K562 (cell line): ENCODE measurements around the gene PPP1R15A. TPM values are rescaled to one million over a fixed set of nuclear protein-coding genes. Genes with fewer than 3 reads are reported as not detected.
A peak's percentile ranks its signal among the peaks of the same experiment; 100 is the strongest.

Source experiments
- ARID2 ChIP-seq: fragments of 450-650 bp; IDR thresholded peaks from 2 replicates; pipeline ENCODE4 v1.6.1; 2017; ENCODE audit warnings: antibody characterized with exemption, mild to moderate bottlenecking
- ATF7 ChIP-seq: fragments of 450-650 bp; IDR thresholded peaks from 2 replicates; pipeline ENCODE4 v1.7.1; 2014; ENCODE audit warnings: mild to moderate bottlenecking, moderate library complexity
- EP300 ChIP-seq: IDR thresholded peaks from 2 replicates; pipeline ENCODE4 v1.6.1; 2012; ENCODE audit warnings: low read length, improper control_type of control experiment
- GTF2F1 ChIP-seq: IDR thresholded peaks from 2 replicates; pipeline ENCODE4 v1.6.1; 2011; ENCODE audit warnings: low read depth, low read length, improper control_type of control experiment
- LCOR ChIP-seq: sonication (generic); formaldehyde crosslinking; IDR thresholded peaks from 2 replicates; pipeline ENCODE4 v1.8.0; 2022; ENCODE audit warnings: mild to moderate bottlenecking, missing genetic modification reagents
- MYC ChIP-seq, 2 experiments: fragments of 250-450 bp in 1 of 2; sonication (Bioruptor Pico) in 1 of 2; IDR thresholded peaks; 2 replicates each; pipeline versions ENCODE4 v1.5.1 to v1.6.1; 2012 to 2021; ENCODE audit warnings: low read depth in 2 of 2, borderline replicate concordance in 1 of 2, improper control_type of control experiment in 1 of 2, low read length in 1 of 2, mild to moderate bottlenecking in 1 of 2, moderate library complexity in 1 of 2
- NFXL1 ChIP-seq: fragments of 450-650 bp; formaldehyde crosslinking; IDR thresholded peaks from 2 replicates; pipeline ENCODE4 v1.4.0; 2021; ENCODE audit warnings: mild to moderate bottlenecking
- NONO ChIP-seq, 2 experiments: fragments of 200-400 bp in 1 of 2; fragments of 450-650 bp in 1 of 2; formaldehyde crosslinking in 1 of 2; IDR thresholded peaks; 2 replicates each; pipeline ENCODE4 v1.6.1; 2017; ENCODE audit warnings: low read depth in 2 of 2, mild to moderate bottlenecking in 2 of 2, moderate library complexity in 2 of 2, low read length in 1 of 2
- NR1H2 ChIP-seq: sonication (generic); formaldehyde crosslinking; IDR thresholded peaks from 2 replicates; pipeline ENCODE4 v1.4.0; 2020; ENCODE audit warnings: mild to moderate bottlenecking, missing genetic modification reagents
- THRAP3 ChIP-seq: fragments of 450-650 bp; IDR thresholded peaks from 2 replicates; pipeline ENCODE4 v1.6.1; 2016; ENCODE audit warnings: mild to moderate bottlenecking, inconsistent platforms, borderline replicate concordance
- ZBTB12 ChIP-seq: fragments of 250-450 bp; sonication (Bioruptor Pico); IDR thresholded peaks from 2 replicates; pipeline ENCODE4 v1.4.0; 2020
- ZNF41 ChIP-seq: fragments of 250-450 bp; sonication (Bioruptor Pico); conservative IDR thresholded peaks from 2 replicates; pipeline ENCODE4 v1.4.0; 2020; ENCODE audit warnings: mild to moderate bottlenecking
- polyA plus RNA-seq, 8 experiments: library from polyadenylated mRNA; depleted of rRNA in 4 of 8; stranded (reverse) in 5 of 8; unstranded in 3 of 8; fragments of >200 nt; fragmentation: Nextera tagmentation in 2 of 8; fragmentation: Illumina TruSeq in 1 of 8; extraction: Ambion mirVana in 2 of 8; extraction: Trizol in 1 of 8; gene quantifications; 2 replicates each; pipeline versions ENCODE4 v1.2.1 to v1.2.3, GENCODE V29; 2011 to 2014; ENCODE audit warnings: inconsistent platforms in 1 of 8, missing spikeins in 1 of 8
- total RNA-seq, 7 experiments: library from RNA; depleted of rRNA in 6 of 7; stranded (reverse); fragments of >200 nt in 6 of 7; fragmentation: Illumina TruSeq in 2 of 7; extraction: Trizol in 2 of 7; gene quantifications; 2 replicates each; pipeline versions ENCODE4 v1.2.1 to v1.2.3, GENCODE V29; 2011 to 2021; ENCODE audit warnings: low replicate concordance in 1 of 7
- TF ChIP-seq, protein P1 (sequence below): fragments of 450-650 bp; IDR thresholded peaks from 2 replicates; pipeline ENCODE4 v1.6.1; 2016; ENCODE audit warnings: mild to moderate bottlenecking, moderate library complexity
- TF ChIP-seq, protein P2 (sequence below): sonication (generic); formaldehyde crosslinking; IDR thresholded peaks from 2 replicates; pipeline ENCODE4 v1.5.0; 2020; ENCODE audit warnings: missing genetic modification reagents

The PPP1R15A gene
- total and polyA plus RNA-seq, 9 of the 15 experiments (the other 6 are each of a cell fraction or from before 2014, with no cell fraction given), result 0.42 to 73.7 (median 44.0) TPM

DNA sequence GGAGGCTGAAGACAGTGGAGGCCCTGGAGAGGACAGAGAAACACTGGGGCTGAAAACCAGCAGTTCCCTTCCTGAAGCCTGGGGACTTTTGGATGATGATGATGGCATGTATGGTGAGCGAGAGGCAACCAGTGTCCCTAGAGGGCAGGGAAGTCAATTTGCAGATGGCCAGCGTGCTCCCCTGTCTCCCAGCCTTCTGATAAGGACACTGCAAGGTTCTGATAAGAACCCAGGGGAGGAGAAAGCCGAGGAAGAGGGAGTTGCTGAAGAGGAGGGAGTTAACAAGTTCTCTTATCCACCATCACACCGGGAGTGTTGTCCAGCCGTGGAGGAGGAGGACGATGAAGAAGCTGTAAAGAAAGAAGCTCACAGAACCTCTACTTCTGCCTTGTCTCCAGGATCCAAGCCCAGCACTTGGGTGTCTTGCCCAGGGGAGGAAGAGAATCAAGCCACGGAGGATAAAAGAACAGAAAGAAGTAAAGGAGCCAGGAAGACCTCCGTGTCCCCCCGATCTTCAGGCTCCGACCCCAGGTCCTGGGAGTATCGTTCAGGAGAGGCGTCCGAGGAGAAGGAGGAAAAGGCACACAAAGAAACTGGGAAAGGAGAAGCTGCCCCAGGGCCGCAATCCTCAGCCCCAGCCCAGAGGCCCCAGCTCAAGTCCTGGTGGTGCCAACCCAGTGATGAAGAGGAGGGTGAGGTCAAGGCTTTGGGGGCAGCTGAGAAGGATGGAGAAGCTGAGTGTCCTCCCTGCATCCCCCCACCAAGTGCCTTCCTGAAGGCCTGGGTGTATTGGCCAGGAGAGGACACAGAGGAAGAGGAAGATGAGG lies 1.5 kb downstream of the PPP1R15A start (continued):
- TF ChIP-seq, protein P1, sequence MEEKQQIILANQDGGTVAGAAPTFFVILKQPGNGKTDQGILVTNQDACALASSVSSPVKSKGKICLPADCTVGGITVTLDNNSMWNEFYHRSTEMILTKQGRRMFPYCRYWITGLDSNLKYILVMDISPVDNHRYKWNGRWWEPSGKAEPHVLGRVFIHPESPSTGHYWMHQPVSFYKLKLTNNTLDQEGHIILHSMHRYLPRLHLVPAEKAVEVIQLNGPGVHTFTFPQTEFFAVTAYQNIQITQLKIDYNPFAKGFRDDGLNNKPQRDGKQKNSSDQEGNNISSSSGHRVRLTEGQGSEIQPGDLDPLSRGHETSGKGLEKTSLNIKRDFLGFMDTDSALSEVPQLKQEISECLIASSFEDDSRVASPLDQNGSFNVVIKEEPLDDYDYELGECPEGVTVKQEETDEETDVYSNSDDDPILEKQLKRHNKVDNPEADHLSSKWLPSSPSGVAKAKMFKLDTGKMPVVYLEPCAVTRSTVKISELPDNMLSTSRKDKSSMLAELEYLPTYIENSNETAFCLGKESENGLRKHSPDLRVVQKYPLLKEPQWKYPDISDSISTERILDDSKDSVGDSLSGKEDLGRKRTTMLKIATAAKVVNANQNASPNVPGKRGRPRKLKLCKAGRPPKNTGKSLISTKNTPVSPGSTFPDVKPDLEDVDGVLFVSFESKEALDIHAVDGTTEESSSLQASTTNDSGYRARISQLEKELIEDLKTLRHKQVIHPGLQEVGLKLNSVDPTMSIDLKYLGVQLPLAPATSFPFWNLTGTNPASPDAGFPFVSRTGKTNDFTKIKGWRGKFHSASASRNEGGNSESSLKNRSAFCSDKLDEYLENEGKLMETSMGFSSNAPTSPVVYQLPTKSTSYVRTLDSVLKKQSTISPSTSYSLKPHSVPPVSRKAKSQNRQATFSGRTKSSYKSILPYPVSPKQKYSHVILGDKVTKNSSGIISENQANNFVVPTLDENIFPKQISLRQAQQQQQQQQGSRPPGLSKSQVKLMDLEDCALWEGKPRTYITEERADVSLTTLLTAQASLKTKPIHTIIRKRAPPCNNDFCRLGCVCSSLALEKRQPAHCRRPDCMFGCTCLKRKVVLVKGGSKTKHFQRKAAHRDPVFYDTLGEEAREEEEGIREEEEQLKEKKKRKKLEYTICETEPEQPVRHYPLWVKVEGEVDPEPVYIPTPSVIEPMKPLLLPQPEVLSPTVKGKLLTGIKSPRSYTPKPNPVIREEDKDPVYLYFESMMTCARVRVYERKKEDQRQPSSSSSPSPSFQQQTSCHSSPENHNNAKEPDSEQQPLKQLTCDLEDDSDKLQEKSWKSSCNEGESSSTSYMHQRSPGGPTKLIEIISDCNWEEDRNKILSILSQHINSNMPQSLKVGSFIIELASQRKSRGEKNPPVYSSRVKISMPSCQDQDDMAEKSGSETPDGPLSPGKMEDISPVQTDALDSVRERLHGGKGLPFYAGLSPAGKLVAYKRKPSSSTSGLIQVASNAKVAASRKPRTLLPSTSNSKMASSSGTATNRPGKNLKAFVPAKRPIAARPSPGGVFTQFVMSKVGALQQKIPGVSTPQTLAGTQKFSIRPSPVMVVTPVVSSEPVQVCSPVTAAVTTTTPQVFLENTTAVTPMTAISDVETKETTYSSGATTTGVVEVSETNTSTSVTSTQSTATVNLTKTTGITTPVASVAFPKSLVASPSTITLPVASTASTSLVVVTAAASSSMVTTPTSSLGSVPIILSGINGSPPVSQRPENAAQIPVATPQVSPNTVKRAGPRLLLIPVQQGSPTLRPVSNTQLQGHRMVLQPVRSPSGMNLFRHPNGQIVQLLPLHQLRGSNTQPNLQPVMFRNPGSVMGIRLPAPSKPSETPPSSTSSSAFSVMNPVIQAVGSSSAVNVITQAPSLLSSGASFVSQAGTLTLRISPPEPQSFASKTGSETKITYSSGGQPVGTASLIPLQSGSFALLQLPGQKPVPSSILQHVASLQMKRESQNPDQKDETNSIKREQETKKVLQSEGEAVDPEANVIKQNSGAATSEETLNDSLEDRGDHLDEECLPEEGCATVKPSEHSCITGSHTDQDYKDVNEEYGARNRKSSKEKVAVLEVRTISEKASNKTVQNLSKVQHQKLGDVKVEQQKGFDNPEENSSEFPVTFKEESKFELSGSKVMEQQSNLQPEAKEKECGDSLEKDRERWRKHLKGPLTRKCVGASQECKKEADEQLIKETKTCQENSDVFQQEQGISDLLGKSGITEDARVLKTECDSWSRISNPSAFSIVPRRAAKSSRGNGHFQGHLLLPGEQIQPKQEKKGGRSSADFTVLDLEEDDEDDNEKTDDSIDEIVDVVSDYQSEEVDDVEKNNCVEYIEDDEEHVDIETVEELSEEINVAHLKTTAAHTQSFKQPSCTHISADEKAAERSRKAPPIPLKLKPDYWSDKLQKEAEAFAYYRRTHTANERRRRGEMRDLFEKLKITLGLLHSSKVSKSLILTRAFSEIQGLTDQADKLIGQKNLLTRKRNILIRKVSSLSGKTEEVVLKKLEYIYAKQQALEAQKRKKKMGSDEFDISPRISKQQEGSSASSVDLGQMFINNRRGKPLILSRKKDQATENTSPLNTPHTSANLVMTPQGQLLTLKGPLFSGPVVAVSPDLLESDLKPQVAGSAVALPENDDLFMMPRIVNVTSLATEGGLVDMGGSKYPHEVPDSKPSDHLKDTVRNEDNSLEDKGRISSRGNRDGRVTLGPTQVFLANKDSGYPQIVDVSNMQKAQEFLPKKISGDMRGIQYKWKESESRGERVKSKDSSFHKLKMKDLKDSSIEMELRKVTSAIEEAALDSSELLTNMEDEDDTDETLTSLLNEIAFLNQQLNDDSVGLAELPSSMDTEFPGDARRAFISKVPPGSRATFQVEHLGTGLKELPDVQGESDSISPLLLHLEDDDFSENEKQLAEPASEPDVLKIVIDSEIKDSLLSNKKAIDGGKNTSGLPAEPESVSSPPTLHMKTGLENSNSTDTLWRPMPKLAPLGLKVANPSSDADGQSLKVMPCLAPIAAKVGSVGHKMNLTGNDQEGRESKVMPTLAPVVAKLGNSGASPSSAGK, result no peak; the same call in 1 of the 2 replicates
- TF ChIP-seq THRAP3 (0 out of 2 replicates have a peak, but pooled peaks have one; percentile 65), ATF7 (peak; percentile 81), GTF2F1 (no peak), ARID2 (no peak), NONO (IDR thresholded peaks at IDR 0.05; ENCODE audit: low read depth in 2 of 2, low read length in 1 of 2) (peak in 1 of 2 experiments; percentile 81; a peak in 2 of 4 replicates), MYC (IDR thresholded peaks at IDR 0.05; ENCODE audit: low read depth, low read length) (peak; percentile 93), MYC (CRISPR knock-in tag; IDR thresholded peaks at IDR 0.05; ENCODE audit: borderline replicate concordance, low read depth) (no peak), EP300 (peak; percentile 98), NR1H2 (CRISPR knock-in tag) (no peak), ZBTB12 (0 out of 2 replicates have a peak, but pooled peaks have one; percentile 32), LCOR (CRISPR knock-in tag) (peak; percentile 56), NFXL1 (no peak), ZNF41 (no peak)
- TF ChIP-seq, protein P2, sequence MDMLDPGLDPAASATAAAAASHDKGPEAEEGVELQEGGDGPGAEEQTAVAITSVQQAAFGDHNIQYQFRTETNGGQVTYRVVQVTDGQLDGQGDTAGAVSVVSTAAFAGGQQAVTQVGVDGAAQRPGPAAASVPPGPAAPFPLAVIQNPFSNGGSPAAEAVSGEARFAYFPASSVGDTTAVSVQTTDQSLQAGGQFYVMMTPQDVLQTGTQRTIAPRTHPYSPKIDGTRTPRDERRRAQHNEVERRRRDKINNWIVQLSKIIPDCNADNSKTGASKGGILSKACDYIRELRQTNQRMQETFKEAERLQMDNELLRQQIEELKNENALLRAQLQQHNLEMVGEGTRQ (CRISPR knock-in tag), result no peak
